Right lobe of liver (tissue), 6 donors: Measurements from ENCODE around the gene LLGL1. TPM values are rescaled to one million over a fixed set of nuclear protein-coding genes. Genes with fewer than 3 reads are reported as not detected.

Source experiments
- ATAC-seq, 4 donors: fragments of 200-7000 bp; cut with Tn5 transposase; one replicate each; pipeline ENCODE4 v1.9.1; 2020; ENCODE audit warnings: mild to moderate bottlenecking in 4 of 4, moderate library complexity in 4 of 4
- DNase-seq, 3 donors: peaks; one replicate each; pipeline ENCODE4 v3.0.0-alpha.2; 2020
- H3K27ac ChIP-seq, 3 donors: fragments of 200-600 bp; one replicate each; pipeline ENCODE4 v1.8.0; 2022
- H3K27me3 ChIP-seq, 2 donors: fragments of 200-600 bp; one replicate each; pipeline ENCODE4 v1.8.0; 2022
- H3K36me3 ChIP-seq, 4 donors: fragments of 200-600 bp; sonication (generic) in 1 of 4; one replicate each; pipeline versions ENCODE4 v1.5.1 to v1.8.0; 2017 to 2022; ENCODE audit warnings: control low read depth in 1 of 4
- H3K4me1 ChIP-seq, 4 donors: fragments of 200-600 bp; sonication (generic) in 1 of 4; one replicate each; pipeline versions ENCODE4 v1.5.1 to v1.8.0; 2017 to 2022; ENCODE audit warnings: control low read depth in 1 of 4
- H3K4me3 ChIP-seq, 3 donors: fragments of 200-600 bp; one replicate each; pipeline ENCODE4 v1.8.0; 2022
- H3K9me3 ChIP-seq, 4 donors: fragments of 200-600 bp; sonication (generic) in 1 of 4; one replicate each; pipeline versions ENCODE4 v1.5.1 to v1.8.0; 2017 to 2022; ENCODE audit warnings: control low read depth in 1 of 4
- CTCF ChIP-seq, 4 donors: fragments of 200-600 bp in 3 of 4; fragments of 450-650 bp in 1 of 4; IDR thresholded peaks; one replicate each; pipeline versions ENCODE4 v1.5.1 to v1.8.0; 2016 to 2022; ENCODE audit warnings: antibody characterized with exemption in 4 of 4, mild to moderate bottlenecking in 2 of 4
- POLR2A ChIP-seq: fragments of 450-650 bp; IDR thresholded peaks from one replicate; pipeline ENCODE4 v1.6.1; 2017; ENCODE audit warnings: antibody characterized with exemption, mild to moderate bottlenecking
- WGBS: methylation state at CpG from one replicate; pipeline ENCODE4 v1.1.6; 2018; ENCODE audit warnings: low coverage, low lambda C conversion rate; ENCODE audit not compliant: insufficient coverage; ENCODE audit errors: missing lambda C conversion rate; 5-methylcytosine and 5-hydroxymethylcytosine counted together
- intact Hi-C, 2 donors: fragments of 100-400 bp; cut with DNase I; formaldehyde crosslinking; loops; one replicate each; pipeline versions ENCODE4 v1.11.2 to v1.14.1; 2022
- total RNA-seq, 6 experiments: library from RNA; depleted of rRNA in 2 of 6; stranded (reverse); fragments of >200 nt in 2 of 6; fragmentation: NEBNext Ultra II Directional in 3 of 6; extraction: Animal tissue kit (Norgen Biotek cat#: 25700) in 3 of 6; gene quantifications; one replicate each; pipeline versions ENCODE4 v1.1.0 to v1.2.4, GENCODE V29; 2016 to 2023
- donor health status: DM: no; HTN: yes; CAD: no.
- donor health status: DM: no; HTN: no; CAD: no.
- donor health status: DM: no; HTN: no; CAD: no.
- donor health status: DM: no; HTN: yes; CAD: no.
- donor health status: DM: no; HTN: yes; CAD: no.

LLGL1 gene
- total RNA-seq, 6 experiments from 2014 or later = 2.0 to 8.6 (median 2.8) TPM

- Histone ChIP-seq H3K4me3 (peak overlapping the region; percentile 77 to 98 (median 90)), H3K9me3 (no peaks in the 10 kb centered on the region), H3K27ac (peak overlapping the region in 2 of 3 donors; percentile 65 to 72), H3K27me3 (no peaks in the 10 kb centered on the region), H3K4me1 (peaks cover 0 to 29% (median 12%) of the 10 kb centered on the region in 4 donors), H3K36me3 (peaks cover 0 to 29% (median 2%) of the 10 kb centered on the region in 4 donors)
- ATAC-seq = no peak
- TF ChIP-seq POLR2A (no peak), CTCF (IDR thresholded peaks at IDR 0.05) (no peak)
- intact Hi-C loops = no loop called here
- no peak for DNase-seq
- WGBS = no CpG with 5 or more reads among the region's 3 CpGs
Measured at GRCh38 chr17:18261659-18262058, 36.2 kb downstream of the LLGL1 start.

- peaks cover 0 to 29% (median under 1%) of the 10 kb centered on the region in 4 donors for H3K36me3 ChIP-seq
- no peak overlapping the region for H3K4me3 ChIP-seq
Measured at GRCh38 chr17:18262111-18262510, 36.7 kb downstream of the LLGL1 start.

GRCh38 chr17:18262641-18263040 is 37.2 kb downstream of the LLGL1 start:
- WGBS = 75% methylated on average over 2 of the region's 12 CpGs
- no peaks in the 10 kb centered on the region for H3K27me3 ChIP-seq

More at GRCh38 chr17:18262111-18262510, 36.7 kb downstream of the LLGL1 start:
- Histone ChIP-seq H3K27ac (no peak overlapping the region), H3K4me1 (peaks cover 0 to 26% (median 10%) of the 10 kb centered on the region in 4 donors), H3K9me3 (no peaks in the 10 kb centered on the region), H3K27me3 (no peaks in the 10 kb centered on the region)
- WGBS = no CpG with 5 or more reads among the region's 2 CpGs
- DNase-seq (no peak), ATAC-seq (no peak)
- TF ChIP-seq POLR2A (no peak), CTCF (IDR thresholded peaks at IDR 0.05) (no peak)
- intact Hi-C loops = no loop called here

GRCh38 chr17:18263885-18264682 is 38.6 kb downstream of the LLGL1 start:
- ATAC-seq (no peak), DNase-seq (no peak)
- no peak overlapping the region for H3K27ac ChIP-seq
- H3K27me3 ChIP-seq = no peaks in the 10 kb centered on the region
- peaks cover 0 to 15% (median 7%) of the 10 kb centered on the region in 4 donors for H3K4me1 ChIP-seq
- no peak for TF ChIP-seq CTCF (IDR thresholded peaks at IDR 0.05)
- no peak for TF ChIP-seq POLR2A
- WGBS = 100% methylated on average over 2 of the region's 50 CpGs
- intact Hi-C loops = no loop called here
- H3K9me3 ChIP-seq = no peaks in the 10 kb centered on the region
- peaks cover 0 to 29% (median under 1%) of the 10 kb centered on the region in 4 donors for H3K36me3 ChIP-seq
- no peak overlapping the region for H3K4me3 ChIP-seq

More at GRCh38 chr17:18262641-18263040, 37.2 kb downstream of the LLGL1 start:
- intact Hi-C loops = no loop called here
- no peaks in the 10 kb centered on the region for H3K9me3 ChIP-seq
- peaks cover 0 to 20% (median 7%) of the 10 kb centered on the region in 4 donors for H3K4me1 ChIP-seq
- no peak overlapping the region for H3K4me3 ChIP-seq
- ATAC-seq (no peak), DNase-seq (peak in 1 of 3 donors; percentile 51)
- H3K27ac ChIP-seq = no peak overlapping the region
- TF ChIP-seq CTCF (IDR thresholded peaks at IDR 0.05) (no peak), POLR2A (no peak)
- peaks cover 0 to 29% (median under 1%) of the 10 kb centered on the region in 4 donors for H3K36me3 ChIP-seq
